ENCODE results near the gene TTLL12.

The TTLL12 gene

GRCh38 chr22:43186272-43187170, at the start of gene TTLL12:
Gene TTLL12 (minus strand): TSS chr22:43187134. CDS start chr22:43187069, 65 bp downstream.
- DNase-seq (ENCODE audit: low read depth), result no peak

GRCh38 chr22:43235445-43236409, 48.8 kb upstream of the TTLL12 start:
- DNase-seq (ENCODE audit: low read depth), result no peak

- no peak for DNase-seq (ENCODE audit: low read depth)
These were observed 47.5 kb upstream of the TTLL12 start for GRCh38 chr22:43234264-43234988.

GRCh38 chr22:43233529-43233928, 46.6 kb upstream of the TTLL12 start:
- no peak for DNase-seq (ENCODE audit: low read depth)

- DNase-seq (ENCODE audit: low read depth), result no peak
These were observed 45.5 kb upstream of the TTLL12 start for GRCh38 chr22:43232445-43232844.

- DNase-seq (ENCODE audit: low read depth), result no peak
These were observed 44.7 kb upstream of the TTLL12 start for GRCh38 chr22:43231724-43232034.

GRCh38 chr22:43230971-43231723, 44.2 kb upstream of the TTLL12 start:
- DNase-seq (ENCODE audit: low read depth), result peak; percentile 3

GRCh38 chr22:43230571-43230970, 43.6 kb upstream of the TTLL12 start:
- DNase-seq (ENCODE audit: low read depth), result no peak

- DNase-seq (ENCODE audit: low read depth), result no peak
These were observed 41.9 kb upstream of the TTLL12 start for GRCh38 chr22:43228863-43229262.

GRCh38 chr22:43228330-43228729, 41.4 kb upstream of the TTLL12 start:
- DNase-seq (ENCODE audit: low read depth), result no peak

- DNase-seq (ENCODE audit: low read depth), result no peak
These were observed 40.3 kb upstream of the TTLL12 start for GRCh38 chr22:43227239-43227630.

- DNase-seq (ENCODE audit: low read depth), result no peak
These were observed 39.7 kb upstream of the TTLL12 start for GRCh38 chr22:43226377-43227238.

- no peak for DNase-seq (ENCODE audit: low read depth)
These were observed 38.7 kb upstream of the TTLL12 start for GRCh38 chr22:43225609-43226008.

- no peak for DNase-seq (ENCODE audit: low read depth)
These were observed 36.1 kb upstream of the TTLL12 start for GRCh38 chr22:43222987-43223386.

- DNase-seq (ENCODE audit: low read depth), result no peak
These were observed 35.3 kb upstream of the TTLL12 start for GRCh38 chr22:43222262-43222661.

- no peak for DNase-seq (ENCODE audit: low read depth)
These were observed 33.9 kb upstream of the TTLL12 start for GRCh38 chr22:43220625-43221380.

- no peak for DNase-seq (ENCODE audit: low read depth)
These were observed 31.9 kb upstream of the TTLL12 start for GRCh38 chr22:43218786-43219185.

- no peak for DNase-seq (ENCODE audit: low read depth)
These were observed 30.5 kb upstream of the TTLL12 start for GRCh38 chr22:43217285-43218030.

- no peak for DNase-seq (ENCODE audit: low read depth)
These were observed 29.8 kb upstream of the TTLL12 start for GRCh38 chr22:43216738-43217137.

Measured in HS-5 (cell line).